Activated CD8-positive, alpha-beta memory T cell treated with anti-CD3 and anti-CD28 coated beads for 36 hours (primary cell): Measurements from ENCODE around the gene KCNJ3. TPM values are rescaled to one million over a fixed set of nuclear protein-coding genes. Genes with fewer than 3 reads are reported as not detected.
"Not testable (repeated sequence)": the region's sequence is repeated elsewhere in the genome, so short reads cannot be mapped to it uniquely, and the experiment has no call there.

Experiments used
- CTCF ChIA-PET: fragments of 350-600 bp; sonication (Branson Sonifier 250); formaldehyde crosslinking; loops from one replicate; lab custom pipeline; 2021; ENCODE audit warnings: antibody characterized with exemption; lab: Charles Lee
- POLR2A ChIA-PET: fragments of 350-600 bp; sonication (Branson Sonifier 250); formaldehyde crosslinking; loops from one replicate; lab custom pipeline; 2021; ENCODE audit warnings: antibody characterized with exemption; lab: Charles Lee
- total RNA-seq, 2 experiments: library from RNA; stranded (reverse); gene quantifications; one replicate each; pipeline ENCODE4 v1.2.3, GENCODE V29; 2021

Gene KCNJ3
- total RNA-seq, 2 experiments from 2014 or later: not detected

- ChIA-PET POLR2A (no interaction called here), CTCF (no interaction called here)
Measured at GRCh38 chr2:154827286-154827685, 128.8 kb downstream of the KCNJ3 start.

- CTCF ChIA-PET: no interaction called here
Measured at GRCh38 chr2:154832711-154833110, 134.2 kb downstream of the KCNJ3 start.

GRCh38 chr2:154836632-154837031 is 138.1 kb downstream of the KCNJ3 start:
- ChIA-PET CTCF (no interaction called here), POLR2A (interaction anchor here (0.7 kb wide), 1 partner anchor 694 kb away, joined by 7 read pairs; no protein-coding TSS in a partner anchor)

More at GRCh38 chr2:154832711-154833110, 134.2 kb downstream of the KCNJ3 start:
- POLR2A ChIA-PET: no interaction called here

GRCh38 chr2:154837035-154837434 is 138.5 kb downstream of the KCNJ3 start:
- ChIA-PET POLR2A (no interaction called here), CTCF (no interaction called here)

- ChIA-PET CTCF (no interaction called here), POLR2A (no interaction called here)
Measured at GRCh38 chr2:154844513-154844912, 146.0 kb downstream of the KCNJ3 start.

GRCh38 chr2:154846842-154847241 is 148.3 kb downstream of the KCNJ3 start:
- CTCF ChIA-PET: no interaction called here
- POLR2A ChIA-PET: no interaction called here

- POLR2A ChIA-PET: no interaction called here
Measured at GRCh38 chr2:154849482-154849881, 151.0 kb downstream of the KCNJ3 start.

GRCh38 chr2:154850532-154850931 is 152.0 kb downstream of the KCNJ3 start:
- CTCF ChIA-PET: interaction anchor here (0.6 kb wide), 1 partner anchor 152 kb away, joined by 6 read pairs; no protein-coding TSS in a partner anchor
- POLR2A ChIA-PET: no interaction called here

More at GRCh38 chr2:154849482-154849881, 151.0 kb downstream of the KCNJ3 start:
- CTCF ChIA-PET: no interaction called here

GRCh38 chr2:154855138-154855537 is 156.6 kb downstream of the KCNJ3 start:
- ChIA-PET POLR2A (no interaction called here), CTCF (no interaction called here)

- POLR2A ChIA-PET, CTCF ChIA-PET: not testable (repeated sequence)
Measured at GRCh38 chr2:154867151-154867550, 168.7 kb downstream of the KCNJ3 start.

GRCh38 chr2:154875999-154876398 is 177.5 kb downstream of the KCNJ3 start:
- ChIA-PET CTCF (no interaction called here), POLR2A (no interaction called here)

- POLR2A ChIA-PET: no interaction called here
- CTCF ChIA-PET: no interaction called here
Measured at GRCh38 chr2:154882725-154883124, 184.2 kb downstream of the KCNJ3 start.

GRCh38 chr2:154886316-154886715 is 187.8 kb downstream of the KCNJ3 start:
- CTCF ChIA-PET: no interaction called here
- POLR2A ChIA-PET: no interaction called here

- CTCF ChIA-PET: no interaction called here
- POLR2A ChIA-PET: no interaction called here
Measured at GRCh38 chr2:154898269-154898668, 199.8 kb downstream of the KCNJ3 start.

- POLR2A ChIA-PET: no interaction called here
- CTCF ChIA-PET: no interaction called here
Measured at GRCh38 chr2:154901063-154901462, 202.6 kb downstream of the KCNJ3 start.
